ENCODE measurements around the gene DCAF8.

The DCAF8 gene

GRCh38 chr1:160191756-160192155 lies 70.6 kb downstream of the DCAF8 start:
- TF ChIP-seq, protein P1, sequence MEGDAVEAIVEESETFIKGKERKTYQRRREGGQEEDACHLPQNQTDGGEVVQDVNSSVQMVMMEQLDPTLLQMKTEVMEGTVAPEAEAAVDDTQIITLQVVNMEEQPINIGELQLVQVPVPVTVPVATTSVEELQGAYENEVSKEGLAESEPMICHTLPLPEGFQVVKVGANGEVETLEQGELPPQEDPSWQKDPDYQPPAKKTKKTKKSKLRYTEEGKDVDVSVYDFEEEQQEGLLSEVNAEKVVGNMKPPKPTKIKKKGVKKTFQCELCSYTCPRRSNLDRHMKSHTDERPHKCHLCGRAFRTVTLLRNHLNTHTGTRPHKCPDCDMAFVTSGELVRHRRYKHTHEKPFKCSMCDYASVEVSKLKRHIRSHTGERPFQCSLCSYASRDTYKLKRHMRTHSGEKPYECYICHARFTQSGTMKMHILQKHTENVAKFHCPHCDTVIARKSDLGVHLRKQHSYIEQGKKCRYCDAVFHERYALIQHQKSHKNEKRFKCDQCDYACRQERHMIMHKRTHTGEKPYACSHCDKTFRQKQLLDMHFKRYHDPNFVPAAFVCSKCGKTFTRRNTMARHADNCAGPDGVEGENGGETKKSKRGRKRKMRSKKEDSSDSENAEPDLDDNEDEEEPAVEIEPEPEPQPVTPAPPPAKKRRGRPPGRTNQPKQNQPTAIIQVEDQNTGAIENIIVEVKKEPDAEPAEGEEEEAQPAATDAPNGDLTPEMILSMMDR (conservative IDR thresholded peaks at IDR 0.05), result no peak
- no peak for TF ChIP-seq ZFX (IDR thresholded peaks at IDR 0.05)

GRCh38 chr1:160189649-160190625 lies 72.4 kb downstream of the DCAF8 start, which contains the start of gene CASQ1:
CASQ1 (plus strand) TSS chr1:160190575; CDS start chr1:160190752, 177 bp downstream.
- H3K27ac ChIP-seq, result no peak within 1 kb of the TSS
- TF ChIP-seq ZFX (IDR thresholded peaks at IDR 0.05), result no peak
- TF ChIP-seq, protein P1 (conservative IDR thresholded peaks at IDR 0.05), result no peak

More at GRCh38 chr1:160191756-160192155, 70.6 kb downstream of the DCAF8 start:
- H3K27ac ChIP-seq, result no peak overlapping the region

DNA sequence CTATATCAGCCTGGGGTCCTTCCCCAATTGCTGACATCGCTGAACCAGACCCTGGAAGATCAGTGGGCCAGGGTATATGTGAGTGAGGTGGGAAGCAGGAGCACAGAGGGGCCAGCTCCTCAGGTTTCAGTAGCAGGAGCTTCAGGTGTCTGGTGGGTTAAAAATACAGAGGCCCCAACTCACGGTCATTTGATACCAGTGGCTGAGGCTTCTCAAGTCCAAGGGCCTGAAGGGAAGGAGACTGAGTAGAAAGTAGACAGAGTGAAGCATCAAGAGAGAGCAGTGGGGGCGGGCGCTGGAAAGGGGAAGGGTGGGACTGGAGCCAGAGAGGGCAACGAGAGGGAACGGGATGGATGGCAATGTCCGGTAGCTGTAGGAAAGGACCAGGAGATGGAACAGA lies 74.0 kb downstream of the DCAF8 start:
- no peak for TF ChIP-seq ZFX (IDR thresholded peaks at IDR 0.05)
- TF ChIP-seq, protein P1 (conservative IDR thresholded peaks at IDR 0.05), result no peak
- no peak overlapping the region for H3K27ac ChIP-seq

DNA sequence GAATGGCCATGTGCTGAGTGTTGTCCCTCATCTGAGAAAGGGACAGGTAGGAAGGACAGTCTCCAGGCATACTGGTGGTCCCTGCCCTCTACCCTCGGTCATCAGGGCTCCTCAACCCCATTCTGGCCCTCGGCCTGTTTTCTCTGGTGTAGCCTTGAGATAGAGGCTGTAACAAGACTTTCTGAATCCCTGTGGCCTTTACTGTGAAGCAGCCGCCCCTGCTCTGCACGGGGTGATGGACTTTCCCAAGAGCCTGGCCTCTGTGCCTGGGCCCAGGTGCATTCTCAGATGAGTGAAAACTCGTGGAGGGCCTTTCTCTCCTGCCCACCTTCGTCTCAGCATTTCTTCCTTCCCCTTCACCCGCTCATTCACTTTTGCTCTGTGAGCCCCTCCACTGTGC lies 74.9 kb downstream of the DCAF8 start:
- TF ChIP-seq, protein P1 (conservative IDR thresholded peaks at IDR 0.05), result no peak
- TF ChIP-seq ZFX (IDR thresholded peaks at IDR 0.05), result no peak

GRCh38 chr1:160186729-160187128 lies 75.6 kb downstream of the DCAF8 start:
- H3K27ac ChIP-seq, result no peak overlapping the region
- no peak for TF ChIP-seq ZFX (IDR thresholded peaks at IDR 0.05)
- TF ChIP-seq, protein P1 (conservative IDR thresholded peaks at IDR 0.05), result no peak

More for the DNA sequence above, 74.9 kb downstream of the DCAF8 start:
- H3K27ac ChIP-seq, result no peak overlapping the region

GRCh38 chr1:160186246-160186645 lies 76.1 kb downstream of the DCAF8 start:
- H3K27ac ChIP-seq, result no peak overlapping the region
- TF ChIP-seq, protein P1 (conservative IDR thresholded peaks at IDR 0.05), result no peak
- TF ChIP-seq ZFX (IDR thresholded peaks at IDR 0.05), result no peak

- TF ChIP-seq, protein P1 (conservative IDR thresholded peaks at IDR 0.05), result no peak
- no peak for TF ChIP-seq ZFX (IDR thresholded peaks at IDR 0.05)
- no peak overlapping the region for H3K27ac ChIP-seq
Measured at GRCh38 chr1:160179336-160179735, 83.0 kb downstream of the DCAF8 start.

Data from C4-2B (cell line).